IPS-18a (cell line): Measurements from ENCODE around the gene PLA1A.
"Not testable (repeated sequence)": the region's sequence is repeated elsewhere in the genome, so short reads cannot be mapped to it uniquely, and the experiment has no call there.

Experiments used
- H3K27ac ChIP-seq: one replicate; pipeline ENCODE4 v1.5.1; 2013; ENCODE audit warnings: low read length
- H3K27me3 ChIP-seq: one replicate; pipeline ENCODE4 v1.6.1; 2013; ENCODE audit warnings: mild to moderate bottlenecking, low read length; ENCODE audit not compliant: control insufficient read depth, insufficient read depth
- H3K36me3 ChIP-seq: one replicate; pipeline ENCODE4 v1.6.1; 2013; ENCODE audit warnings: low read depth, low read length; ENCODE audit not compliant: control insufficient read depth
- H3K4me1 ChIP-seq: one replicate; pipeline ENCODE4 v1.6.1; 2013; ENCODE audit warnings: low read depth, low read length; ENCODE audit not compliant: control insufficient read depth
- H3K4me3 ChIP-seq: one replicate; pipeline ENCODE4 v1.5.1; 2013; ENCODE audit warnings: low read length
- H3K9ac ChIP-seq: one replicate; pipeline ENCODE4 v1.6.1; 2013; ENCODE audit warnings: mild to moderate bottlenecking, low read length, moderate library complexity
- H3K9me3 ChIP-seq: one replicate; pipeline ENCODE4 v1.6.1; 2013; ENCODE audit warnings: low read depth, low read length; ENCODE audit not compliant: control insufficient read depth

PLA1A gene

DNA sequence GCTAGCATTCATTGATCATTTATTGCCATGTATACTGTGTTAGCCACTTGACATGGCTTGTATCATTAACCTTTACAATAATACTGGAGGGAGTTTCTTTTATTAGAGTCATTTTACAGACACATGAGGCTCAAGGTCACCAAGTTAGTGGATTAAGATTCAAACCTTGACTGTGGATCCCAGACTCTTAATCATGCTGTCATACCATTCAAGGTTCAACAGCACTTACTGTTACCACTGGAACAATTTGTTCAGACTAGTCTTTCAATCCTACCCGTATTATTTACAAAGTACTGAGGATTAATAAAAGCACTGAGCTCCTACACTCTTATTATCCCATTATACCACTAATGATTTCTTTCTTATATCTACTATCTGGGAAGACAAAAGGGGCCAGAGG is 78.3 kb downstream of the PLA1A start:
- Histone ChIP-seq H3K4me3 (peak overlapping the region; percentile 81), H3K27me3 (no peaks in the 10 kb centered on the region), H3K9me3 (no peaks in the 10 kb centered on the region), H3K36me3 (peaks cover 33% of the 10 kb centered on the region), H3K4me1 (peaks cover 8% of the 10 kb centered on the region), H3K9ac (peak overlapping the region; percentile 68), H3K27ac (no peak overlapping the region)

GRCh38 chr3:119676771-119677640 is 79.3 kb downstream of the PLA1A start, which contains the start of gene COX17:
TSS of gene COX17 (minus strand) at chr3:119677406. CDS start at chr3:119677310, 96 bp downstream.
- Histone ChIP-seq H3K9ac (peak within 1 kb of the TSS; percentile 68), H3K4me1 (peaks cover 8% of the 10 kb centered on the region), H3K4me3 (peak within 1 kb of the TSS; percentile 81), H3K27ac (peak within 1 kb of the TSS; percentile 69), H3K36me3 (peaks cover 23% of the 10 kb centered on the region), H3K9me3 (no peaks in the 10 kb centered on the region), H3K27me3 (no peaks in the 10 kb centered on the region)

GRCh38 chr3:119677641-119677934 is 79.9 kb downstream of the PLA1A start:
- H3K36me3 ChIP-seq = peaks cover 18% of the 10 kb centered on the region
- H3K27me3 ChIP-seq = no peaks in the 10 kb centered on the region
- H3K9me3 ChIP-seq = no peaks in the 10 kb centered on the region
- peak overlapping the region; percentile 69 for H3K27ac ChIP-seq
- H3K4me1 ChIP-seq = peaks cover 8% of the 10 kb centered on the region
- peak overlapping the region; percentile 54 for H3K9ac ChIP-seq
- peak overlapping the region; percentile 75 for H3K4me3 ChIP-seq

DNA sequence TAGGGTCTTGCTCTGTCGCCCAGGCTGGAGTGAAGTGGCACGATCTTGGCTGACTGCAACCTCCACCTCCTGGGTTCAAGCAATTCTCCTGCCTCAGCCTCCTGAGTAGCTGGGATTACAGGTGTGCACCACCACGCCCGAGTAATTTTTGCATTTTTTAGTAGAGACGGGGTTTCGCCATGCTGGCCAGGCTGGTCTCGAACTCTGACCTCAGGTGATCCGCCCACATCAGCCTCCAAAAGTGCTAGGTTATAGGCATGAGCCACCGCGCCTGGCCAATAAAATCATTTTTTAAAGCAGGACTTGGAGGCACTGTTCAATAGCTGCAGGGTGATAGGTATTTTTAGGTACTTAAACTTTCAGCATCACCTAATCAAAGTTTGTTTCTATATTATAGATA is 80.5 kb downstream of the PLA1A start:
- H3K4me1 ChIP-seq, H3K27ac ChIP-seq, H3K4me3 ChIP-seq, H3K9me3 ChIP-seq, H3K27me3 ChIP-seq, H3K9ac ChIP-seq: not testable (repeated sequence)
- H3K36me3 ChIP-seq = peaks cover 12% of the 10 kb centered on the region
